HL-60 (cell line): ENCODE data around the gene RGPD6.
"Not testable (repeated sequence)": the region's sequence is repeated elsewhere in the genome, so short reads cannot be mapped to it uniquely, and the experiment has no call there.

Experiments used
- CTCF ChIP-seq: IDR thresholded peaks from one replicate; pipeline ENCODE4 v1.5.1; 2011; ENCODE audit warnings: low read length, control low read depth, inconsistent platforms; ENCODE audit not compliant: insufficient read depth
- POLR2AphosphoS5 ChIP-seq: IDR thresholded peaks from 2 replicates; pipeline ENCODE4 v1.6.1; 2012; ENCODE audit warnings: low read depth

- not testable (repeated sequence) for TF ChIP-seq POLR2AphosphoS5, CTCF
These were observed 33.7 kb upstream of the RGPD6 start for GRCh38 chr2:110610613-110611250.
